Mucosa of descending colon (tissue), 3 donors: ENCODE results near the gene DCDC2B. TPM values are rescaled to one million over a fixed set of nuclear protein-coding genes. Genes with fewer than 3 reads are reported as not detected.

Experiments used
- ATAC-seq: fragments of 200-7000 bp; cut with Tn5 transposase; one replicate; pipeline ENCODE4 v1.9.1; 2020; ENCODE audit warnings: mild to moderate bottlenecking, moderate library complexity
- DNase-seq, 3 donors: peaks; one replicate each; pipeline ENCODE4 v3.0.0-alpha.2; 2020
- H3K36me3 ChIP-seq: fragments of 200-600 bp; one replicate; pipeline ENCODE4 v1.8.0; 2021; ENCODE audit warnings: low read depth, mild to moderate bottlenecking
- H3K4me1 ChIP-seq: fragments of 200-600 bp; one replicate; pipeline ENCODE4 v1.8.0; 2021; ENCODE audit warnings: low read depth, mild to moderate bottlenecking
- H3K4me3 ChIP-seq: fragments of 200-600 bp; one replicate; pipeline ENCODE4 v1.8.0; 2021; ENCODE audit warnings: mild to moderate bottlenecking
- H3K9me3 ChIP-seq: fragments of 200-600 bp; one replicate; pipeline ENCODE4 v1.8.0; 2021; ENCODE audit warnings: mild to moderate bottlenecking
- CTCF ChIP-seq: fragments of 200-600 bp; IDR thresholded peaks from one replicate; pipeline ENCODE4 v1.8.0; 2022; ENCODE audit warnings: antibody characterized with exemption, mild to moderate bottlenecking
- intact Hi-C, 2 donors: fragments of 100-400 bp; cut with DNase I in 1 of 2; cut with micrococcal nuclease in 1 of 2; formaldehyde crosslinking; loops; one replicate each; pipeline versions ENCODE4 v1.11.0 to v1.11.1; 2022; cut with DNase I, micrococcal nuclease
- total RNA-seq, 3 donors: library from RNA; stranded (reverse); fragmentation: NEBNext Ultra II Directional in 2 of 3; extraction: Animal tissue kit (Norgen Biotek cat#: 25700) in 2 of 3; gene quantifications; one replicate each; pipeline versions ENCODE4 v1.2.1 to v1.2.4, GENCODE V29; 2021 to 2023
- donor health status: DM: no; HTN: no; CAD: no; lungs with moderate emphysema.
- donor health status: DM: no; HTN: no; CAD: no.
- donor health status: DM: no; HTN: yes; CAD: no.

Gene DCDC2B
- total RNA-seq, 3 donors from 2014 or later = not detected

GRCh38 chr1:32215629-32216480 lies 7.0 kb downstream of the DCDC2B start:
- DNase-seq = peak; percentile 77 to 83 (median 78)
- H3K9me3 ChIP-seq = no peaks in the 10 kb centered on the region
- H3K36me3 ChIP-seq = no peaks in the 10 kb centered on the region
- peaks cover 20% of the 10 kb centered on the region for H3K4me1 ChIP-seq
- peak; percentile 33 for TF ChIP-seq CTCF
- peak; percentile 87 for ATAC-seq
- no peak overlapping the region for H3K4me3 ChIP-seq
- intact Hi-C loops = no loop called here

- no peak for DNase-seq
- no peak for ATAC-seq
- intact Hi-C loops = no loop called here
- peaks cover 27% of the 10 kb centered on the region for H3K4me1 ChIP-seq
- no peaks in the 10 kb centered on the region for H3K9me3 ChIP-seq
- no peak for TF ChIP-seq CTCF
- no peak overlapping the region for H3K4me3 ChIP-seq
- H3K36me3 ChIP-seq = no peaks in the 10 kb centered on the region
Measured at GRCh38 chr1:32216566-32216965, 7.7 kb downstream of the DCDC2B start.

- H3K4me1 ChIP-seq = peaks cover 39% of the 10 kb centered on the region
- intact Hi-C loops = no loop called here
- no peaks in the 10 kb centered on the region for H3K9me3 ChIP-seq
- TF ChIP-seq CTCF = no peak
- no peak overlapping the region for H3K4me3 ChIP-seq
- ATAC-seq (no peak), DNase-seq (no peak)
- H3K36me3 ChIP-seq = no peaks in the 10 kb centered on the region
Measured at GRCh38 chr1:32219022-32219421, 10.1 kb downstream of the DCDC2B start.

GRCh38 chr1:32220746-32221580 lies 12.1 kb downstream of the DCDC2B start:
- no peak for ATAC-seq
- no peak overlapping the region for H3K4me3 ChIP-seq
- peaks cover 33% of the 10 kb centered on the region for H3K4me1 ChIP-seq

GRCh38 chr1:32221581-32221979 lies 12.7 kb downstream of the DCDC2B start:
- intact Hi-C loops = no loop called here
- H3K9me3 ChIP-seq = no peaks in the 10 kb centered on the region
- no peaks in the 10 kb centered on the region for H3K36me3 ChIP-seq
- ATAC-seq = no peak
- H3K4me3 ChIP-seq = peak overlapping the region; percentile 59
- no peak for DNase-seq
- H3K4me1 ChIP-seq = peaks cover 27% of the 10 kb centered on the region
- TF ChIP-seq CTCF = no peak

More at GRCh38 chr1:32220746-32221580, 12.1 kb downstream of the DCDC2B start:
- DNase-seq = no peak
- intact Hi-C loops = no loop called here
- no peak for TF ChIP-seq CTCF
- H3K36me3 ChIP-seq = no peaks in the 10 kb centered on the region
- H3K9me3 ChIP-seq = no peaks in the 10 kb centered on the region
